ENCODE measurements around the gene F13A1.

GRCh38 chr6:6199678-6200077, 120.8 kb downstream of the F13A1 start:
- no peak for TF ChIP-seq CTCF (IDR thresholded peaks at IDR 0.05; ENCODE audit: low read length)
- TF ChIP-seq EZH2 (IDR thresholded peaks at IDR 0.05; ENCODE audit: borderline replicate concordance, low read length) = no peak

Measured in OCI-LY1 (cell line).